PC-3 (cell line): ENCODE data around the gene CLDN11. TPM values are rescaled to one million over a fixed set of nuclear protein-coding genes. Genes with fewer than 3 reads are reported as not detected.
A peak's percentile ranks its signal among the peaks of the same experiment; 100 is the strongest.

Source experiments
- ATAC-seq: fragments of 200-7000 bp; cut with Tn5 transposase; 2 replicates; pipeline ENCODE4 v1.9.1; 2020; ENCODE audit warnings: mild to moderate bottlenecking, moderate library complexity
- BruUV-seq: library from RNA; stranded (reverse); fragments of 400-500 nt; replicated peaks from 2 replicates; lab custom pipeline; 2021; lab: Mats Ljungman, UMichigan
- CTCF ChIA-PET: fragments of 300-600 bp; sonication (Branson Sonifier 250); formaldehyde crosslinking; loops from one replicate; lab custom pipeline; 2022; ENCODE audit warnings: antibody characterized with exemption; lab: Charles Lee
- POLR2A ChIA-PET: fragments of 300-600 bp; sonication (Branson Sonifier 250); formaldehyde crosslinking; loops from one replicate; lab custom pipeline; 2022; ENCODE audit warnings: antibody characterized with exemption; ENCODE audit not compliant: unreplicated experiment; lab: Charles Lee
- DNase-seq: peaks from one replicate; pipeline ENCODE4 v3.0.0-alpha.2; 2015
- H2AFZ ChIP-seq: fragments of 300-600 bp; sonication (generic); 2 replicates; pipeline ENCODE4 v1.6.0; 2016; ENCODE audit warnings: antibody characterized with exemption, low read length
- H3F3A ChIP-seq: fragments of 300-600 bp; sonication (generic); one replicate; pipeline ENCODE4 v1.6.0; 2017; ENCODE audit warnings: antibody characterized with exemption, low read length, control low read depth, mild to moderate bottlenecking; ENCODE audit not compliant: unreplicated experiment
- H3K27ac ChIP-seq: fragments of 300-600 bp; sonication (generic); 2 replicates; pipeline ENCODE4 v1.5.1; 2016; ENCODE audit warnings: mild to moderate bottlenecking, low read length
- H3K27me3 ChIP-seq: fragments of 300-600 bp; sonication (generic); 2 replicates; pipeline ENCODE4 v1.6.1; 2016; ENCODE audit warnings: low read length, mixed read lengths
- H3K36me3 ChIP-seq: fragments of 300-600 bp; sonication (generic); 2 replicates; pipeline ENCODE4 v1.6.1; 2016; ENCODE audit warnings: low read depth, mixed run types, low read length, mixed read lengths
- H3K4me1 ChIP-seq: fragments of 300-600 bp; sonication (generic); 2 replicates; pipeline ENCODE4 v1.5.1; 2016; ENCODE audit warnings: low read length; ENCODE audit not compliant: insufficient read depth
- H3K4me2 ChIP-seq: fragments of 300-600 bp; sonication (generic); 2 replicates; pipeline ENCODE4 v1.6.0; 2016; ENCODE audit warnings: low read length
- H3K4me3 ChIP-seq: fragments of 300-600 bp; sonication (generic); 2 replicates; pipeline ENCODE4 v1.5.1; 2016; ENCODE audit warnings: mild to moderate bottlenecking, low read length, mixed read lengths
- H3K79me2 ChIP-seq: fragments of 300-600 bp; sonication (generic); 2 replicates; pipeline ENCODE4 v1.6.1; 2017; ENCODE audit warnings: low read length, mixed read lengths
- H3K9ac ChIP-seq: fragments of 300-600 bp; sonication (generic); 2 replicates; pipeline ENCODE4 v1.6.0; 2016; ENCODE audit warnings: mild to moderate bottlenecking, low read length
- H3K9me2 ChIP-seq: fragments of 300-600 bp; sonication (generic); replicated peaks from 2 replicates; pipeline ENCODE4 v1.6.1; 2016; ENCODE audit warnings: mixed run types, low read length, mixed read lengths
- H3K9me3 ChIP-seq: fragments of 300-600 bp; sonication (generic); 2 replicates; pipeline ENCODE4 v1.6.1; 2016; ENCODE audit warnings: low read length, mixed read lengths
- H4K20me1 ChIP-seq: fragments of 300-600 bp; sonication (generic); 2 replicates; pipeline ENCODE4 v1.6.1; 2016; ENCODE audit warnings: low read length, mixed read lengths
- EZH2 ChIP-seq: fragments of 300-600 bp; sonication (generic); IDR thresholded peaks from one replicate; pipeline ENCODE4 v1.6.1; 2017; ENCODE audit warnings: antibody characterized with exemption, mild to moderate bottlenecking, low read length; ENCODE audit not compliant: unreplicated experiment
- EZH2phosphoT487 ChIP-seq: fragments of 300-600 bp; sonication (generic); IDR thresholded peaks from 2 replicates; pipeline ENCODE4 v1.6.1; 2018; ENCODE audit warnings: mild to moderate bottlenecking, antibody characterized with exemption, low read length, borderline replicate concordance
- intact Hi-C: fragments of 100-400 bp; cut with micrococcal nuclease; formaldehyde crosslinking; loops from 2 replicates; pipeline ENCODE4 v1.9.0; 2023
- total RNA-seq: library from RNA; depleted of rRNA; stranded (reverse); fragments of >200 nt; gene quantifications from 2 replicates; pipeline ENCODE4 v1.2.3, GENCODE V29; 2014
- TF ChIP-seq, protein P1 (sequence below): fragments of 300-600 bp; sonication (generic); conservative IDR thresholded peaks from 2 replicates; pipeline ENCODE4 v1.5.1; 2017; ENCODE audit warnings: antibody characterized with exemption, low read depth, mild to moderate bottlenecking, low read length

Gene CLDN11
- total RNA-seq, 1 experiment from 2014 or later: 32.0 TPM

DNA sequence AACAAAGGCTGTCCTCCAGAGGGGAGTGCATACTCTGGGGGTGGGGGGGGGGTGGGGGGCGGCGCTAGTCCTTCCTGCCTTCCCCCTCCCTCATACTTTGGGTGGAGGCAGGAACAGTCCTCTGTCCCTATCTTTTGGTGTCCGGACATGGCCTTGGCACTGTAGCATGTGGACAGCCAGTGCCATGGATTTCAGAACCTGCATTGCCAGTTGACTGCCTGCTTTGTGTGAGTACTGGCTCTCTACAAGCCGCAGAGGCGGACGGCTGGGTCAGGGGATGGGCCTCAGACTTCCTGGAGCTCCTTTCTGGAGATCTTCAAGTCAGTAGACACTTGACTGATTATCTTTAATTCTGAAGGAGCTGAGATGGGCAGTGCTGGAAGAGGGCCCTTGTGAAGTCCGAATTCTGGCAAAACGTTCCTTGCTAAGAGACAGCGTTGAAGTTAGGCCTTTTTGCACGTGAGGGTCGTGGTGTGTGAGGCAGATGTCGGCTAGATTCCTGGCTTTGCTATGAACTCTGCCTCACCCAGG is 2.5 kb downstream of the CLDN11 start:
- Histone ChIP-seq H3K9me3 (no peaks in the 10 kb centered on the region), H3F3A (no peaks in the 10 kb centered on the region), H3K79me2 (peaks cover 34% of the 10 kb centered on the region), H3K27me3 (no peaks in the 10 kb centered on the region), H3K36me3 (no peaks in the 10 kb centered on the region), H3K4me1 (peaks cover 5% of the 10 kb centered on the region; the same call in 1 of the 2 replicates), H3K9me2 (no peaks in the 10 kb centered on the region), H2AFZ (no peak overlapping the region), H3K4me3 (peak overlapping the region; percentile 34), H3K9ac (no peak overlapping the region), H3K27ac (no peak overlapping the region), H3K4me2 (peak overlapping the region; percentile 60), H4K20me1 (no peaks in the 10 kb centered on the region)
- intact Hi-C loops: no loop called here
- no peak for TF ChIP-seq EZH2
- TF ChIP-seq EZH2phosphoT487: no peak
- TF ChIP-seq, protein P1, sequence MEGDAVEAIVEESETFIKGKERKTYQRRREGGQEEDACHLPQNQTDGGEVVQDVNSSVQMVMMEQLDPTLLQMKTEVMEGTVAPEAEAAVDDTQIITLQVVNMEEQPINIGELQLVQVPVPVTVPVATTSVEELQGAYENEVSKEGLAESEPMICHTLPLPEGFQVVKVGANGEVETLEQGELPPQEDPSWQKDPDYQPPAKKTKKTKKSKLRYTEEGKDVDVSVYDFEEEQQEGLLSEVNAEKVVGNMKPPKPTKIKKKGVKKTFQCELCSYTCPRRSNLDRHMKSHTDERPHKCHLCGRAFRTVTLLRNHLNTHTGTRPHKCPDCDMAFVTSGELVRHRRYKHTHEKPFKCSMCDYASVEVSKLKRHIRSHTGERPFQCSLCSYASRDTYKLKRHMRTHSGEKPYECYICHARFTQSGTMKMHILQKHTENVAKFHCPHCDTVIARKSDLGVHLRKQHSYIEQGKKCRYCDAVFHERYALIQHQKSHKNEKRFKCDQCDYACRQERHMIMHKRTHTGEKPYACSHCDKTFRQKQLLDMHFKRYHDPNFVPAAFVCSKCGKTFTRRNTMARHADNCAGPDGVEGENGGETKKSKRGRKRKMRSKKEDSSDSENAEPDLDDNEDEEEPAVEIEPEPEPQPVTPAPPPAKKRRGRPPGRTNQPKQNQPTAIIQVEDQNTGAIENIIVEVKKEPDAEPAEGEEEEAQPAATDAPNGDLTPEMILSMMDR: no peak
- CTCF ChIA-PET: interaction anchor here (0.6 kb wide), 2 partner anchors 11 to 436 kb away, joined by 3 to 9 read pairs; no protein-coding TSS in a partner anchor
- POLR2A ChIA-PET: no interaction called here
- ATAC-seq (no peak), DNase-seq (no peak)
- BruUV-seq: no TSS peak

DNA sequence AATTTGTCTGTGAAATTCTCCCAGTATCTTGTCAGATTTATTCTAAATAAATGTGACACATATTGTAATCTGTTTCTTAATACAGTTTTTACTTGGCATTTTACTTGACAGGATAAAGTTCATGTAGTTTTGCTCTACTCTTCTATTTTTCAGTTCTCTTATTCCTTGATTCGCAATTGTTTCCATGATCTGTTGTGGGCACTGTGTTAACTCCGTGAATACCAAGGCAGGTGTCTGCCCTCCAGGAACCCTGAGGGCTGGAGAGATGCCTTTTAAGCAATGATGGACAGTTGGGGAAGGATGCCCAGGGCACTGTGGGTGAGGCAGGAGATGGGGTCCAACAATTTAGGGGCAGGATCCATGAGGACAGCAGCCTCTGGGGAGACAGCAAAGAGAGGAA is 3.1 kb downstream of the CLDN11 start:
- no peaks in the 10 kb centered on the region for H3K9me2 ChIP-seq
- no peaks in the 10 kb centered on the region for H3K9me3 ChIP-seq
- H3F3A ChIP-seq: no peaks in the 10 kb centered on the region
- no peak overlapping the region for H3K27ac ChIP-seq
- peak overlapping the region; percentile 34; the same call in 1 of the 2 replicates for H3K4me3 ChIP-seq
- ChIA-PET CTCF (interaction anchor here (0.6 kb wide), 1 partner anchor 435 kb away, joined by 9 read pairs; no protein-coding TSS in a partner anchor), POLR2A (no interaction called here)
- ATAC-seq (no peak), DNase-seq (no peak)
- peaks cover 5% of the 10 kb centered on the region; the same call in 1 of the 2 replicates for H3K4me1 ChIP-seq
- TF ChIP-seq, protein P1: no peak
- TF ChIP-seq EZH2 (no peak), EZH2phosphoT487 (no peak)
- no peaks in the 10 kb centered on the region for H3K36me3 ChIP-seq
- H4K20me1 ChIP-seq: no peaks in the 10 kb centered on the region
- intact Hi-C loops: no loop called here
- peaks cover 34% of the 10 kb centered on the region for H3K79me2 ChIP-seq
- BruUV-seq: no TSS peak
- peak overlapping the region; percentile 60 for H3K4me2 ChIP-seq
- H3K27me3 ChIP-seq: no peaks in the 10 kb centered on the region
- H3K9ac ChIP-seq: no peak overlapping the region
- H2AFZ ChIP-seq: no peak overlapping the region

DNA sequence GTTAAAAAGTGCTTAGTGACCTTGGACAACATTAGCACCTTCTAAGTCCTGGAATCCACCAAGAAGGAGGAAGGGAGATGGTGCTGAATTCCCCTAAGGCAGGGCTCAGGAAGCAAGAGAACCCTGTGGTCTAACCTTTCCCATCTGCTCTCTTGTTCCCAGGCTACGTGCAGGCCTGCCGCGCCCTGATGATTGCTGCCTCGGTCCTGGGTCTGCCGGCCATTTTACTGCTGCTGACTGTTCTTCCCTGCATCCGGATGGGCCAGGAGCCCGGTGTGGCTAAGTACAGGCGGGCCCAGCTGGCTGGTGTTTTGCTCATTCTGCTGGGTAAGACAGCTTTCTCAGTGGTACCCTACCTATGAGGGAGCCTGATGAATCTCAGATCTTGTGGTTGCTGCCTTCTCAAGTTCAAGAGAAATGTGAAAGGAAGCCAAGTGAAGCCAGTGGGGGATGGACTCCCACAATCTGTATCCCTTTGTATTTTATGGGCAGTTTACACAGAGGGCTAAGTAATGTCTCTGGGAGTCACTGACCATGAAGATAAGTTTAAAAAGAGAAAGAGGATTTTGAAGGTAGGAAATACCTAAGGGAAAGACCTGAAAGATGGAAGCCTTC is 4.4 kb downstream of the CLDN11 start:
- CTCF ChIA-PET: no interaction called here

More for the DNA sequence above, 4.4 kb downstream of the CLDN11 start:
- TF ChIP-seq EZH2 (no peak), EZH2phosphoT487 (no peak)
- TF ChIP-seq, protein P1: no peak
- Histone ChIP-seq H4K20me1 (no peaks in the 10 kb centered on the region), H3K4me2 (no peak overlapping the region), H3K4me1 (peaks cover 5% of the 10 kb centered on the region; the same call in 1 of the 2 replicates), H3K9me3 (no peaks in the 10 kb centered on the region), H3K27ac (no peak overlapping the region), H3K79me2 (peaks cover 34% of the 10 kb centered on the region), H3K9ac (no peak overlapping the region), H3K4me3 (no peak overlapping the region), H3F3A (no peaks in the 10 kb centered on the region), H2AFZ (no peak overlapping the region), H3K27me3 (no peaks in the 10 kb centered on the region), H3K36me3 (no peaks in the 10 kb centered on the region), H3K9me2 (no peaks in the 10 kb centered on the region)
- DNase-seq (no peak), ATAC-seq (no peak)
- no TSS peak for BruUV-seq
- POLR2A ChIA-PET: no interaction called here
- intact Hi-C loops: no loop called here
